ENCODE data around the gene PRR9.
A peak's percentile ranks its signal among the peaks of the same experiment; 100 is the strongest.
"Not testable (repeated sequence)": the region's sequence is repeated elsewhere in the genome, so short reads cannot be mapped to it uniquely, and the experiment has no call there.

PRR9 gene

GRCh38 chr1:153217212-153217611, at the start of gene PRR9:
TSS of gene PRR9 (plus strand) at chr1:153217584. CDS start at chr1:153218145, 561 bp downstream.
- peak; percentile 1 for DNase-seq (ENCODE audit: low read depth)

- DNase-seq (ENCODE audit: low read depth): no peak
Observed at GRCh38 chr1:153168686-153169085, 48.7 kb upstream of the PRR9 start.

- DNase-seq (ENCODE audit: low read depth): no peak
Observed at GRCh38 chr1:153174624-153175023, 42.8 kb upstream of the PRR9 start.

GRCh38 chr1:153178922-153179321, 38.5 kb upstream of the PRR9 start:
- no peak for DNase-seq (ENCODE audit: low read depth)

- DNase-seq (ENCODE audit: low read depth): no peak
Observed at GRCh38 chr1:153180556-153180955, 36.8 kb upstream of the PRR9 start.

GRCh38 chr1:153188301-153188700, 29.1 kb upstream of the PRR9 start:
- not testable (repeated sequence) for DNase-seq (ENCODE audit: low read depth)

- DNase-seq (ENCODE audit: low read depth): no peak
Observed at GRCh38 chr1:153190373-153190772, 27.0 kb upstream of the PRR9 start.

- no peak for DNase-seq (ENCODE audit: low read depth)
Observed at GRCh38 chr1:153192697-153193096, 24.7 kb upstream of the PRR9 start.

GRCh38 chr1:153194331-153195050, 22.9 kb upstream of the PRR9 start:
- DNase-seq (ENCODE audit: low read depth): no peak

- DNase-seq (ENCODE audit: low read depth): no peak
Observed at GRCh38 chr1:153195216-153195615, 22.2 kb upstream of the PRR9 start.

- no peak for DNase-seq (ENCODE audit: low read depth)
Observed at GRCh38 chr1:153202006-153202405, 15.4 kb upstream of the PRR9 start.

- no peak for DNase-seq (ENCODE audit: low read depth)
Observed at GRCh38 chr1:153203130-153203529, 14.3 kb upstream of the PRR9 start, which contains the start of gene LELP1. TSS of gene LELP1 (plus strand) at chr1:153203430. CDS start at chr1:153204708, 1,278 bp downstream.

- DNase-seq (ENCODE audit: low read depth): no peak
Observed at GRCh38 chr1:153206631-153207030, 10.8 kb upstream of the PRR9 start.

- DNase-seq (ENCODE audit: low read depth): no peak
Observed at GRCh38 chr1:153210206-153210605, 7.2 kb upstream of the PRR9 start.

- DNase-seq (ENCODE audit: low read depth): no peak
Observed at GRCh38 chr1:153212201-153212600, 5.2 kb upstream of the PRR9 start.

GRCh38 chr1:153213519-153213918, 3.9 kb upstream of the PRR9 start:
- no peak for DNase-seq (ENCODE audit: low read depth)

- DNase-seq (ENCODE audit: low read depth): no peak
Observed at GRCh38 chr1:153217744-153218416, 496 bp downstream of the PRR9 start.

- DNase-seq (ENCODE audit: low read depth): no peak
Observed at GRCh38 chr1:153220606-153221303, 3.4 kb downstream of the PRR9 start.

- DNase-seq (ENCODE audit: low read depth): peak; percentile 6
Observed at GRCh38 chr1:153223040-153223891, 5.9 kb downstream of the PRR9 start.

- DNase-seq (ENCODE audit: low read depth): no peak
Observed at GRCh38 chr1:153227810-153228209, 10.4 kb downstream of the PRR9 start.

GRCh38 chr1:153228491-153228890, 11.1 kb downstream of the PRR9 start:
- DNase-seq (ENCODE audit: low read depth): no peak

Data from stromal cell of bone marrow (primary cell).